Endothelial cell of umbilical vein (primary cell): ENCODE results near the gene LENEP. TPM values are rescaled to one million over a fixed set of nuclear protein-coding genes. Genes with fewer than 3 reads are reported as not detected.

ENCODE experiments used
- BruUV-seq: library from RNA; stranded (reverse); fragments of 400-500 nt; replicated peaks from 2 replicates; lab custom pipeline; 2021; lab: Mats Ljungman, UMichigan
- CTCF ChIA-PET: fragments of 300-600, 350-600 bp; sonication (Branson Sonifier 250); formaldehyde crosslinking; loops from one replicate; lab custom pipeline; 2021; ENCODE audit warnings: antibody characterized with exemption, inconsistent platforms; lab: Charles Lee
- POLR2A ChIA-PET: fragments of 300-600, 350-600 bp; sonication (Branson Sonifier 250); formaldehyde crosslinking; loops from one replicate; lab custom pipeline; 2021; ENCODE audit warnings: antibody characterized with exemption, inconsistent platforms; lab: Charles Lee
- DNase-seq: peaks from one replicate; pipeline ENCODE4 v3.0.0-alpha.2; 2011; ENCODE audit warnings: low read depth, low spot score
- FAIRE-seq: peaks from 2 replicates; lab custom pipeline; 2011; peaks lifted over from hg19 to GRCh38; lab: Jason Lieb, UNC
- H2AFZ ChIP-seq: 2 replicates; pipeline ENCODE4 v1.6.0; 2012; ENCODE audit warnings: low read depth, low read length, control low read depth, inconsistent platforms
- H3K27ac ChIP-seq: 2 replicates; pipeline ENCODE4 v1.5.1; 2011; ENCODE audit warnings: low read depth, mild to moderate bottlenecking, control low read depth, low read length, moderate library complexity; ENCODE audit not compliant: insufficient read depth
- H3K27me3 ChIP-seq, 2 experiments: 2 replicates each; pipeline versions ENCODE4 v1.6.0 to v1.6.1; 2011; ENCODE audit warnings: low read length in 2 of 2, mixed read lengths in 1 of 2; ENCODE audit not compliant: control insufficient read depth in 2 of 2, insufficient read depth in 2 of 2
- H3K36me3 ChIP-seq, 2 experiments: 2 replicates in 1 of 2; 3 replicates in 1 of 2; pipeline ENCODE4 v1.5.1; 2011; ENCODE audit warnings: low read length in 2 of 2, mild to moderate bottlenecking in 1 of 2, moderate library complexity in 1 of 2; ENCODE audit not compliant: control insufficient read depth in 2 of 2, insufficient read depth in 2 of 2; ENCODE audit errors: extremely low read depth in 1 of 2
- H3K4me1 ChIP-seq: 3 replicates; pipeline ENCODE4 v1.5.1; 2011; ENCODE audit warnings: mild to moderate bottlenecking, low read length; ENCODE audit not compliant: control insufficient read depth, insufficient read depth; ENCODE audit errors: extremely low read depth
- H3K4me2 ChIP-seq: 2 replicates; pipeline ENCODE4 v1.6.1; 2011; ENCODE audit warnings: low read length, control low read depth, mixed read lengths; ENCODE audit not compliant: insufficient read depth
- H3K4me3 ChIP-seq, 3 experiments: fragments of 200-600 bp in 1 of 3; sonication (generic), shearing (Covaris generic) in 1 of 3; replicated peaks in 1 of 3; 2 replicates each; pipeline ENCODE4 v1.5.1; 2011 to 2016; ENCODE audit warnings: control low read depth in 3 of 3, low read length in 3 of 3, mild to moderate bottlenecking in 2 of 3, inconsistent platforms in 1 of 3, low read depth in 1 of 3, moderate library complexity in 1 of 3; ENCODE audit not compliant: insufficient read depth in 1 of 3
- H3K79me2 ChIP-seq: 2 replicates; pipeline ENCODE4 v1.6.0; 2012; ENCODE audit warnings: low read length, inconsistent platforms; ENCODE audit not compliant: control insufficient read depth, insufficient read depth
- H3K9ac ChIP-seq: replicated peaks from 2 replicates; pipeline ENCODE3; 2011; ENCODE audit warnings: low read length, control low read depth; ENCODE audit not compliant: insufficient read depth; ENCODE audit errors: extremely low read depth
- H3K9me1 ChIP-seq: replicated peaks from 3 replicates; pipeline ENCODE4 v1.6.0; 2011; ENCODE audit warnings: mild to moderate bottlenecking, low read length; ENCODE audit not compliant: control insufficient read depth, insufficient read depth; ENCODE audit errors: extremely low read depth
- H3K9me3 ChIP-seq: replicated peaks from 2 replicates; pipeline ENCODE4 v1.5.1; 2012; ENCODE audit warnings: low read length, inconsistent platforms; ENCODE audit not compliant: control insufficient read depth, insufficient read depth
- H4K20me1 ChIP-seq: replicated peaks from 2 replicates; pipeline ENCODE3; 2011; ENCODE audit warnings: mild to moderate bottlenecking, low read length; ENCODE audit not compliant: control insufficient read depth, insufficient read depth; ENCODE audit errors: extremely low read depth
- CTCF ChIP-seq, 2 donors: IDR thresholded peaks; 1 replicate in 1 of 2; 2 replicates in 1 of 2; pipeline ENCODE4 v1.5.1; 2011; ENCODE audit warnings: low read length in 2 of 2, mild to moderate bottlenecking in 2 of 2, moderate library complexity in 2 of 2, control low read depth in 1 of 2, inconsistent platforms in 1 of 2, low read depth in 1 of 2; ENCODE audit not compliant: insufficient read depth in 1 of 2; ENCODE audit errors: extremely low read depth in 1 of 2
- EZH2 ChIP-seq: IDR thresholded peaks from 2 replicates; pipeline ENCODE4 v1.6.1; 2012; ENCODE audit warnings: borderline replicate concordance, low read depth, mild to moderate bottlenecking, moderate library complexity, low read length, inconsistent platforms; ENCODE audit not compliant: severe bottlenecking
- FOS ChIP-seq: IDR thresholded peaks from 2 replicates; pipeline ENCODE4 v1.6.1; 2011; ENCODE audit warnings: mild to moderate bottlenecking, low read length, moderate library complexity, borderline replicate concordance; ENCODE audit not compliant: insufficient read depth
- GATA2 ChIP-seq: IDR thresholded peaks from 2 replicates; pipeline ENCODE4 v1.7.0; 2011; ENCODE audit warnings: low read depth, mild to moderate bottlenecking, moderate library complexity, mixed read lengths, low read length; ENCODE audit not compliant: insufficient read length, insufficient read depth
- JUN ChIP-seq: IDR thresholded peaks from 2 replicates; pipeline ENCODE4 v1.6.1; 2011; ENCODE audit warnings: borderline replicate concordance, low read depth; ENCODE audit not compliant: insufficient read length, insufficient read depth
- MYC ChIP-seq: IDR thresholded peaks from one replicate; pipeline ENCODE4 v1.6.1; 2011; ENCODE audit warnings: mild to moderate bottlenecking, low read depth, low read length
- POLR2A ChIP-seq: IDR thresholded peaks from 2 replicates; pipeline ENCODE4 v1.6.1; 2012; ENCODE audit warnings: low read depth, mild to moderate bottlenecking, control low read depth, low read length
- POLR2AphosphoS5 ChIP-seq: IDR thresholded peaks from 2 replicates; pipeline ENCODE4 v1.6.1; 2012; ENCODE audit warnings: low read depth, mild to moderate bottlenecking, control low read depth, low read length, moderate library complexity; ENCODE audit not compliant: insufficient read depth
- dilution Hi-C: fragments of 300-500 bp; cut with MboI; formaldehyde crosslinking; loops from one replicate; pipeline ENCODE4 v1.15.0; 2019; ENCODE audit warnings: low sequenced_read_pairs; ENCODE audit not compliant: extremely low pct_ligation_motif_present
- intact Hi-C: fragments of 100-400 bp; cut with micrococcal nuclease; formaldehyde crosslinking; loops from one replicate; pipeline ENCODE4 v1.10.0; 2022
- polyA plus RNA-seq, 4 experiments: library from polyadenylated mRNA; depleted of rRNA in 3 of 4; stranded (reverse) in 3 of 4; unstranded in 1 of 4; fragments of >200 nt; gene quantifications; 2 replicates each; pipeline versions ENCODE4 v1.2.1 to v1.2.3, GENCODE V29; 2011 to 2012; ENCODE audit warnings: missing spikeins in 1 of 4
- total RNA-seq: library from RNA; stranded (reverse); gene quantifications from 2 replicates; pipeline ENCODE4 v1.2.3, GENCODE V29; 2021
- TF ChIP-seq, protein P1 (sequence below): IDR thresholded peaks from 2 replicates; pipeline ENCODE4 v1.6.1; 2011; ENCODE audit not compliant: insufficient read depth, insufficient read length

The LENEP gene
- total and polyA plus RNA-seq, 2 donors (not counting 3 experiments of a cell fraction or from before 2014, with no cell fraction given): 0.64 TPM; not detected in 1

DNA sequence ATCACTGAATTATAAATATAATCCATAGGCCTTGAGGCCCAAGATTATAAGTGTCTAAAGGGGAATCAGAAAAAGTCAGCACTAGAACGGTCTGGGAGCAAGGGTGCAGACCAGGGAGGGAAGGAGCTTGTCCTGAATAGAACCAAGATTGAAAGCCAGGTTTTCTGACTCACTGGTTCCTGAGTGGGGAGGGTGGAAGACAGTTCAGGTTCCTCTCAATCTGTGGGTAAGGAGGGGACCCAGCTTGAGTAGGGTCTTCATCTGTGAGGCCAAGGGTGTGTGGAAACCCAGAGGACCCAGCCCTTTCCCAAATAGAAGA lies 842 bp downstream of the LENEP start:
- H3K4me1 ChIP-seq: peaks cover 2% of the 10 kb centered on the region
- no peaks in the 10 kb centered on the region for H3K9me1 ChIP-seq
- CTCF ChIA-PET: interaction anchor here (1.0 to 4.7 kb wide), 15 partner anchors 9 to 112 kb away, joined by 3 to 65 read pairs (median 7); partner anchors contain the start of genes FLAD1, PBXIP1, PMVK and PYGO2
- no TSS peak for BruUV-seq
- dilution Hi-C loops (no loop called here), intact Hi-C loops (no loop called here)
- no peaks in the 10 kb centered on the region for H3K27me3 ChIP-seq
- no peak overlapping the region for H3K4me2 ChIP-seq
- no peak overlapping the region for H2AFZ ChIP-seq
- no peaks in the 10 kb centered on the region for H4K20me1 ChIP-seq
- H3K36me3 ChIP-seq: peaks cover 0 to 9% of the 10 kb centered on the region in 2 experiments
- no peak for FAIRE-seq
- H3K79me2 ChIP-seq: no peaks in the 10 kb centered on the region
- POLR2A ChIA-PET: interaction anchor here (0.6 to 1.7 kb wide), 3 partner anchors 10 to 59 kb away, joined by 3 to 4 read pairs (median 4); partner anchors contain the start of gene SHC1
- H3K27ac ChIP-seq: no peak overlapping the region
- TF ChIP-seq GATA2 (no peak), EZH2 (no peak), POLR2AphosphoS5 (no peak), POLR2A (no peak), CTCF (IDR thresholded peaks at IDR 0.05; ENCODE audit: extremely low read depth in 1 of 2, insufficient read depth in 1 of 2, low read depth in 1 of 2, low read length in 2 of 2) (no peak), MYC (no peak), FOS (no peak), JUN (no peak)
- TF ChIP-seq, protein P1, sequence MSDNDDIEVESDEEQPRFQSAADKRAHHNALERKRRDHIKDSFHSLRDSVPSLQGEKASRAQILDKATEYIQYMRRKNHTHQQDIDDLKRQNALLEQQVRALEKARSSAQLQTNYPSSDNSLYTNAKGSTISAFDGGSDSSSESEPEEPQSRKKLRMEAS: no peak
- no peak for DNase-seq
- H3K4me3 ChIP-seq: no peak overlapping the region
- no peaks in the 10 kb centered on the region for H3K9me3 ChIP-seq
- no peak overlapping the region for H3K9ac ChIP-seq
